ENCODE results near the gene SZRD1.
A peak's percentile ranks its signal among the peaks of the same experiment; 100 is the strongest.

Gene SZRD1

DNA sequence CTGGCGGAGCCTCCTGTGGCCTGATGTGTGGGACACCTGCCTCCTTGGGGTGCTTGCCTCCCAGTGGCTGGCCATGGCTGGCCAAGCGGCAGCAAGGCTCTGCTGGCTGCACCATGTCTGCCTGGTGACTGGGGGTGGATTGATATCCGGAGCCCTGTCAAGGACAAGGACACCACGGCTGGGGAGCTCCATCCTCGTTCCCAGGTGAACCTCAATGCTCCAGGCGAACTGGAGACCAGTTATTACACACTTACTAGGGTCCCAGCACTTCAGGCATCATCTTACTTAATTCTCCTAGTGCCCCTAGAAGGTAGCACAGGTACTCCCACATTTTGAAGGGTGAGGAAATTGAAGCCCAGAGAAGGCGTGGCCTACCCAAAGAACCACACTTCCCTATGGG lies 55.0 kb downstream of the SZRD1 start:
- no peaks in the 10 kb centered on the region for H3K4me1 ChIP-seq (ENCODE audit: insufficient read depth, poor library complexity, severe bottlenecking)
- DNase-seq (ENCODE audit: low spot score) (no peak), ATAC-seq (ENCODE audit: low read depth) (no peak)
- no peak overlapping the region for H3K27ac ChIP-seq (ENCODE audit: poor library complexity, severe bottlenecking)
- H3K36me3 ChIP-seq (ENCODE audit: low read depth), result no peaks in the 10 kb centered on the region
- H3K27me3 ChIP-seq (ENCODE audit: insufficient read depth, poor library complexity, severe bottlenecking), result no peaks in the 10 kb centered on the region
- H3K4me3 ChIP-seq (ENCODE audit: severe bottlenecking), result no peak overlapping the region
- no peaks in the 10 kb centered on the region for H3K9me3 ChIP-seq (ENCODE audit: severe bottlenecking)
- TF ChIP-seq, protein P1, sequence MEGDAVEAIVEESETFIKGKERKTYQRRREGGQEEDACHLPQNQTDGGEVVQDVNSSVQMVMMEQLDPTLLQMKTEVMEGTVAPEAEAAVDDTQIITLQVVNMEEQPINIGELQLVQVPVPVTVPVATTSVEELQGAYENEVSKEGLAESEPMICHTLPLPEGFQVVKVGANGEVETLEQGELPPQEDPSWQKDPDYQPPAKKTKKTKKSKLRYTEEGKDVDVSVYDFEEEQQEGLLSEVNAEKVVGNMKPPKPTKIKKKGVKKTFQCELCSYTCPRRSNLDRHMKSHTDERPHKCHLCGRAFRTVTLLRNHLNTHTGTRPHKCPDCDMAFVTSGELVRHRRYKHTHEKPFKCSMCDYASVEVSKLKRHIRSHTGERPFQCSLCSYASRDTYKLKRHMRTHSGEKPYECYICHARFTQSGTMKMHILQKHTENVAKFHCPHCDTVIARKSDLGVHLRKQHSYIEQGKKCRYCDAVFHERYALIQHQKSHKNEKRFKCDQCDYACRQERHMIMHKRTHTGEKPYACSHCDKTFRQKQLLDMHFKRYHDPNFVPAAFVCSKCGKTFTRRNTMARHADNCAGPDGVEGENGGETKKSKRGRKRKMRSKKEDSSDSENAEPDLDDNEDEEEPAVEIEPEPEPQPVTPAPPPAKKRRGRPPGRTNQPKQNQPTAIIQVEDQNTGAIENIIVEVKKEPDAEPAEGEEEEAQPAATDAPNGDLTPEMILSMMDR (IDR thresholded peaks at IDR 0.05; ENCODE audit: poor library complexity, severe bottlenecking), result no peak

DNA sequence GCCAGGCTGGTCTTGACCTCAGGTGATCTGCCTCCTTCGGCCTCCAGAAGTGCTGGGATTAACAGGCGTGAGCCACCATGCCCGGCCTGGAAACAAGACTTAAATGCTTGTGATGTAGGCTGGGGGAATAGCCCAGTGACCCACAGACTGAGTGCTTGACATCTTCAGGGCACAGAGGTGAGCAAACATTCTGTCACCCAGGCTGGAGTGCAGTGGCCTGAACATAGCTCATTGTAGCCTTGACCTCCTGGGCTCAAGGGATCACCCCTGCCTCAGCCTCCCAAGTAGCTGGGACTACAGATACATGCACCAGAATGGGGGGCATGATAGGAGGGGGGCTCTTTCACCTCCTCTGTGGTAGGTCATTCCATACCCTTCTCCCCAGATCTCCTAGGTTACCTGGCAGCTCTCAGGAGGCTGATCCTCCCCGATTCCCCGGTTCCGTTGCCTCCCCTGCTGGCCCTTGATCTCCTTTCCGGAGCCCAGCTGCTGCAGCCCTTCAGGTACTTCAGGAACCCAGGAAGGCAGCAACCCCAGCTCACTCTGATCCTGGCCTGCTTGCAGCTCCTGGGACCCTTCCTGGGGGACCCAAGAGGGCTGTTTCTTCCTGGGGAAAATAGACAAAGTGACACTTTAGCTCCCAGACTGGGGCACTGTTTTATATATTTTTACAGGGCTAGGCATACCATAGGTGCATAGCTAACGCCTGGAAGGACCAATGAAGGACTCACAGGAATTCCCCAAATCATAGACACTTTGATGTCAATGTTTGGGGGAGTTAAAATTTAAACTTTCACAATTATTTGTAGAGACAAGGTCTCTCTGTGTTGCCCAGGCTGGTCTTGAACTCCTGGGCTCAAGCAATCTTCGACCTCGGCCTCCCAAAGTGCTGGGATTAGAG lies 58.3 kb downstream of the SZRD1 start:
- Histone ChIP-seq H3K9me3 (ENCODE audit: severe bottlenecking) (no peaks in the 10 kb centered on the region), H3K36me3 (ENCODE audit: low read depth) (no peaks in the 10 kb centered on the region), H3K4me3 (ENCODE audit: severe bottlenecking) (no peak overlapping the region), H3K27ac (ENCODE audit: poor library complexity, severe bottlenecking) (no peak overlapping the region), H3K27me3 (ENCODE audit: insufficient read depth, poor library complexity, severe bottlenecking) (no peaks in the 10 kb centered on the region), H3K4me1 (ENCODE audit: insufficient read depth, poor library complexity, severe bottlenecking) (no peaks in the 10 kb centered on the region)
- DNase-seq (ENCODE audit: low spot score) (no peak), ATAC-seq (ENCODE audit: low read depth) (no peak)
- TF ChIP-seq, protein P1 (IDR thresholded peaks at IDR 0.05; ENCODE audit: poor library complexity, severe bottlenecking), result no peak

DNA sequence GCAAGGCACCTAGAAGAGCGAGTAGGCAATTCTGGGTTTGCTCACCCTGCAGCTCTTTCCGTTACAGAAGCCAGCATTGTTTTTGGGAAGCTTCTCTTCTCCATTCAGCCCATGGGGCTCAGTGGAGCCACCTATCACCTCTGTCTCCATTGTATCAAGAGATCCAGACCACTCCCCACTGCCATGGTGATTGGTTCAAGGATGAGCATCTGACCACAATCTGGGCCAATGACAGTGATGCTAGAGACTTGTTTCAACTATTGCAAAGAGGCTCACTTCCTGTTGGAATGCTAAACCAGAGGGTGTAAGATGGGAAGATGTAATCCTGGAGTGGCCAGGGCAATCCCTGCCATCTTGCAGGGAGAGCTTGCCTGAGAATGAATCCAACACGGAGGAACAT lies 63.6 kb downstream of the SZRD1 start:
- Histone ChIP-seq H3K4me3 (ENCODE audit: severe bottlenecking) (no peak overlapping the region), H3K9me3 (ENCODE audit: severe bottlenecking) (no peaks in the 10 kb centered on the region), H3K27me3 (ENCODE audit: insufficient read depth, poor library complexity, severe bottlenecking) (no peaks in the 10 kb centered on the region), H3K4me1 (ENCODE audit: insufficient read depth, poor library complexity, severe bottlenecking) (no peaks in the 10 kb centered on the region), H3K36me3 (ENCODE audit: low read depth) (no peaks in the 10 kb centered on the region), H3K27ac (ENCODE audit: poor library complexity, severe bottlenecking) (no peak overlapping the region)
- DNase-seq (ENCODE audit: low spot score) (no peak), ATAC-seq (ENCODE audit: low read depth) (peak; percentile 25; the same call in 1 of the 3 replicates)
- TF ChIP-seq, protein P1 (IDR thresholded peaks at IDR 0.05; ENCODE audit: poor library complexity, severe bottlenecking), result no peak

DNA sequence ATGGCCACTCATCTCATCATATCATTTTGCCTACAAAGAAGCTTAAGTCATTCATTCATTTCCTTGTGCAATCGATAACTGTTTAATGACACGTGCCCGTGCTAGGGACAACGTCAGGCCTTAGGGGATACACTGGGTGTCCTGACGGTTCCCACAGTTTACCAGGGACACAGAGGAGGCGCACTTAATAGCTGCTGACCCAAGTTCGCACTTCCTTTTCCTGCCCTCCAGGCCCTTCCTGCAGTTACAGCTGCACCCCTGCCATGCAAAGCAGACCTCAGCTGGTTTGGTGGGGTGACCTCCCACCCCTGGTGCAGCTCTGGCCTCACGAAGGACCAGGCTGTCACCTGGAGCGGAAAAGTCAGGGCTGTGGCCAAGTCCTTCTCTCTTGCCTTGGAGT lies 66.0 kb downstream of the SZRD1 start:
- Histone ChIP-seq H3K9me3 (ENCODE audit: severe bottlenecking) (no peaks in the 10 kb centered on the region), H3K4me1 (ENCODE audit: insufficient read depth, poor library complexity, severe bottlenecking) (no peaks in the 10 kb centered on the region), H3K27ac (ENCODE audit: poor library complexity, severe bottlenecking) (no peak overlapping the region), H3K36me3 (ENCODE audit: low read depth) (no peaks in the 10 kb centered on the region), H3K4me3 (ENCODE audit: severe bottlenecking) (no peak overlapping the region), H3K27me3 (ENCODE audit: insufficient read depth, poor library complexity, severe bottlenecking) (no peaks in the 10 kb centered on the region)
- ATAC-seq (ENCODE audit: low read depth), result no peak
- DNase-seq (ENCODE audit: low spot score), result no peak
- TF ChIP-seq, protein P1 (IDR thresholded peaks at IDR 0.05; ENCODE audit: poor library complexity, severe bottlenecking), result no peak

DNA sequence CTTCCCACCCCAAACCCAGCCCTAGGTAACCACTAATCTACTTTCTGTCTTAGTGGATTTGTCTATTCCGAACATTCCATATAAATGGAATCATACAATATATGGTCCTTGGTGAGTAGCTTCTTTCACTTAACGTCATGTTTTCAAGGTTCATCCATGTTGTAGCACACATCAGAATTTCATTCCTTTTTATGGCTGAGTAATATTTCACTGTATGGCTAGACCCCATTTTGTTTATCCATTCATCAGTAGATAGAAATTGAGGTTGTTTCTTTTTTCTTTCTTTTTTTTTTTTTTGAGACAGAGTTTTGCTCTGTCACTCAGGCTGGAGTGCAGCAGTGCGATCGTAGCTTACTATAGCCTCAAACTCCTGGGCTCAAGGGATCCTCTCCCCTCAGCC lies 67.0 kb downstream of the SZRD1 start:
- no peak overlapping the region for H3K27ac ChIP-seq (ENCODE audit: poor library complexity, severe bottlenecking)
- no peaks in the 10 kb centered on the region for H3K27me3 ChIP-seq (ENCODE audit: insufficient read depth, poor library complexity, severe bottlenecking)
- H3K36me3 ChIP-seq (ENCODE audit: low read depth), result no peaks in the 10 kb centered on the region
- DNase-seq (ENCODE audit: low spot score) (no peak), ATAC-seq (ENCODE audit: low read depth) (no peak)
- H3K9me3 ChIP-seq (ENCODE audit: severe bottlenecking), result no peaks in the 10 kb centered on the region
- TF ChIP-seq, protein P1 (IDR thresholded peaks at IDR 0.05; ENCODE audit: poor library complexity, severe bottlenecking), result no peak
- H3K4me1 ChIP-seq (ENCODE audit: insufficient read depth, poor library complexity, severe bottlenecking), result no peaks in the 10 kb centered on the region
- no peak overlapping the region for H3K4me3 ChIP-seq (ENCODE audit: severe bottlenecking)
